ENCODE results near the gene SAMD11. TPM values are rescaled to one million over a fixed set of nuclear protein-coding genes. Genes with fewer than 3 reads are reported as not detected.
A peak's percentile ranks its signal among the peaks of the same experiment; 100 is the strongest.

Gene SAMD11
- total and polyA plus RNA-seq, 2 of the 13 experiments (the other 11 are each of a cell fraction or from before 2014, with no cell fraction given): 0.11 TPM; not detected in 1

DNA sequence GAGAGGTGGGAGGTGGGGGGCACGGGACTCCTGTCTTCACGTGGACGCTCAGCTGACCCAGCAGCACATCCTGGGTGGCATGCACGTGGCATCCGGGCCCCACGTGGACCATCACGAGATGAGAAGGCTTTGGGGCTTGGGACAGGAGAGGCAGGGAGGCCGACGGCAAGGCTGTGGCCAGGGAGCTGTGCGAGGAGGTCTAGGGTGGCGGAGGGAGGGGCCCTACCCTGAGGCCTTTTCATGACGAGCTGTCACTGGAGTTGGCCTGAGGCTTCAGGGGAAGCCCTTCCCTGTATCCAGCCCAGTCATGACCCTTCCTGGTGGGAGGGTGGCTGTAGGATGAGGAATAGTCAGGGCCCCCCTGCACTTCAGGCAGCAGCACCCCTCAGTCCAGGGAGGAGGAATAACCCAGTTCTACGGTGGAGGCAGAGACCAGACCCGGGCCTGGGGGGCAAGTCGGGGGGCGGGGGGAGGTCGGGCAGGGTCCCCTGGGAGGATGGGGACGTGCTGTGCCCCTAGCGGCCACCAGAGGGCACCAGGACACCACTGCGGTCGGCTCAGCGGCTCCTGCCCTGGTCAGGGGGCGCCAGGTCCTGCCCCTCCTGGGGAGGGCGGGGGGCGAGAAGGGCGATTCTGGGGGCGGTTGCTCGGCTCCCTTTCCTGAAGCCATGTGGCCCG, 60.2 kb downstream of the SAMD11 start (continued):
- no peak for TF ChIP-seq ZNF558 (CRISPR knock-in tag; IDR thresholded peaks at IDR 0.05; ENCODE audit: borderline replicate concordance)
- no peak for TF ChIP-seq FOXK1 (CRISPR knock-in tag; IDR thresholded peaks at IDR 0.05; ENCODE audit: borderline replicate concordance, low read depth)
- no peak for TF ChIP-seq SKIL (CRISPR knock-in tag; IDR thresholded peaks at IDR 0.05; ENCODE audit: borderline replicate concordance)
- TF ChIP-seq AHDC1 (CRISPR knock-in tag; IDR thresholded peaks at IDR 0.05; ENCODE audit: borderline replicate concordance): no peak
- no peak for TF ChIP-seq SALL2 (CRISPR knock-in tag; IDR thresholded peaks at IDR 0.05)
- no peak for TF ChIP-seq RXRB (CRISPR knock-in tag; IDR thresholded peaks at IDR 0.05; ENCODE audit: borderline replicate concordance)
- TF ChIP-seq YY1 (IDR thresholded peaks at IDR 0.05; ENCODE audit: insufficient read depth, insufficient replicate concordance, low read depth, low read length): no peak
- TF ChIP-seq ZNF546 (CRISPR knock-in tag; conservative IDR thresholded peaks at IDR 0.05): no peak
- TF ChIP-seq HOXA3 (CRISPR knock-in tag; IDR thresholded peaks at IDR 0.05): no peak
- TF ChIP-seq, protein P1, sequence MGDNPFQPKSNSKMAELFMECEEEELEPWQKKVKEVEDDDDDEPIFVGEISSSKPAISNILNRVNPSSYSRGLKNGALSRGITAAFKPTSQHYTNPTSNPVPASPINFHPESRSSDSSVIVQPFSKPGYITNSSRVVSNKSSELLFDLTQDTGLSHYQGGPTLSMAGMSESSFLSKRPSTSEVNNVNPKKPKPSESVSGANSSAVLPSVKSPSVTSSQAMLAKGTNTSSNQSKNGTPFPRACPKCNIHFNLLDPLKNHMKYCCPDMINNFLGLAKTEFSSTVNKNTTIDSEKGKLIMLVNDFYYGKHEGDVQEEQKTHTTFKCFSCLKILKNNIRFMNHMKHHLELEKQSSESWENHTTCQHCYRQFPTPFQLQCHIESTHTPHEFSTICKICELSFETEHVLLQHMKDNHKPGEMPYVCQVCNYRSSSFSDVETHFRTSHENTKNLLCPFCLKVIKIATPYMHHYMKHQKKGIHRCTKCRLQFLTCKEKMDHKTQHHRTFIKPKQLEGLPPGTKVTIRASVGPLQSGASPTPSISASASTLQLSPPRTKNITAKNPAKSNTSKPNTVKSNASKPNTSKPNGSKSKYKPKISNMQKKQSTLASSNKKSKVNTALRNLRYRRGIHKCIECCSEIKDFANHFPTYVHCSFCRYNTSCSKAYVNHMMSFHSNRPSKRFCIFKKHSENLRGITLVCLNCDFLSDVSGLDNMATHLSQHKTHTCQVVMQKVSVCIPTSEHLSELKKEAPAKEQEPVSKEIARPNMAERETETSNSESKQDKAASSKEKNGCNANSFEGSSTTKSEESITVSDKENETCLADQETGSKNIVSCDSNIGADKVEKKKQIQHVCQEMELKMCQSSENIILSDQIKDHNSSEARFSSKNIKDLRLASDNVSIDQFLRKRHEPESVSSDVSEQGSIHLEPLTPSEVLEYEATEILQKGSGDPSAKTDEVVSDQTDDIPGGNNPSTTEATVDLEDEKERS (CRISPR knock-in tag; IDR thresholded peaks at IDR 0.05): no peak
- TF ChIP-seq STAG1 (CRISPR knock-in tag; IDR thresholded peaks at IDR 0.05): peak; percentile 84
- no peak for TF ChIP-seq ZNF713 (CRISPR knock-in tag; IDR thresholded peaks at IDR 0.05)
- TF ChIP-seq, protein P2, sequence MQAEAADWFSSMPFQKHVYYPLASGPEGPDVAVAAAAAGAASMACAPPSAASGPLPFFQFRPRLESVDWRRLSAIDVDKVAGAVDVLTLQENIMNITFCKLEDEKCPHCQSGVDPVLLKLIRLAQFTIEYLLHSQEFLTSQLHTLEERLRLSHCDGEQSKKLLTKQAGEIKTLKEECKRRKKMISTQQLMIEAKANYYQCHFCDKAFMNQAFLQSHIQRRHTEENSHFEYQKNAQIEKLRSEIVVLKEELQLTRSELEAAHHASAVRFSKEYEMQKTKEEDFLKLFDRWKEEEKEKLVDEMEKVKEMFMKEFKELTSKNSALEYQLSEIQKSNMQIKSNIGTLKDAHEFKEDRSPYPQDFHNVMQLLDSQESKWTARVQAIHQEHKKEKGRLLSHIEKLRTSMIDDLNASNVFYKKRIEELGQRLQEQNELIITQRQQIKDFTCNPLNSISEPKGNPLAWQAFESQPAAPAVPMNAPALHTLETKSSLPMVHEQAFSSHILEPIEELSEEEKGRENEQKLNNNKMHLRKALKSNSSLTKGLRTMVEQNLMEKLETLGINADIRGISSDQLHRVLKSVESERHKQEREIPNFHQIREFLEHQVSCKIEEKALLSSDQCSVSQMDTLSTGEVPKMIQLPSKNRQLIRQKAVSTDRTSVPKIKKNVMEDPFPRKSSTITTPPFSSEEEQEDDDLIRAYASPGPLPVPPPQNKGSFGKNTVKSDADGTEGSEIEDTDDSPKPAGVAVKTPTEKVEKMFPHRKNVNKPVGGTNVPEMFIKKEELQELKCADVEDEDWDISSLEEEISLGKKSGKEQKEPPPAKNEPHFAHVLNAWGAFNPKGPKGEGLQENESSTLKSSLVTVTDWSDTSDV (CRISPR knock-in tag; IDR thresholded peaks at IDR 0.05): 0 out of 2 replicates have a peak, but pooled peaks have one; percentile 40
- TF ChIP-seq HNRNPUL1 (IDR thresholded peaks at IDR 0.05; ENCODE audit: low read depth, low read length): no peak

Data from HepG2 (cell line).